Neural progenitor cell (in vitro differentiated cells): Measurements from ENCODE around the gene ADAMTS5. TPM values are rescaled to one million over a fixed set of nuclear protein-coding genes. Genes with fewer than 3 reads are reported as not detected.

Source experiments
- DNase-seq: peaks from one replicate; pipeline ENCODE4 v3.0.0-alpha.2; 2016; ENCODE audit warnings: low spot score
- H2AFZ ChIP-seq: fragments of 200-600 bp; sonication (generic); replicated peaks from 2 replicates; pipeline ENCODE4 v1.6.1; 2016; ENCODE audit warnings: antibody characterized with exemption
- H3F3A ChIP-seq: fragments of 200-600 bp; sonication (generic); 2 replicates; pipeline ENCODE4 v1.6.1; 2016; ENCODE audit warnings: antibody characterized with exemption, low read depth
- H3K27ac ChIP-seq: fragments of 200-600 bp; sonication (generic); 2 replicates; pipeline ENCODE4 v1.5.1; 2016; ENCODE audit warnings: mild to moderate bottlenecking
- H3K27me3 ChIP-seq: fragments of 200-600 bp; sonication (generic); 2 replicates; pipeline ENCODE4 v1.6.1; 2016; ENCODE audit warnings: mild to moderate bottlenecking, moderate library complexity
- H3K36me3 ChIP-seq: fragments of 200-600 bp; sonication (generic); 2 replicates; pipeline ENCODE4 v1.5.1; 2016
- H3K4me1 ChIP-seq: fragments of 200-600 bp; sonication (generic); 2 replicates; pipeline ENCODE4 v1.6.1; 2016; ENCODE audit warnings: mixed run types
- H3K4me2 ChIP-seq: fragments of 200-600 bp; sonication (generic); 2 replicates; pipeline ENCODE4 v1.6.1; 2016
- H3K4me3 ChIP-seq: fragments of 200-600 bp; sonication (generic); 2 replicates; pipeline ENCODE4 v1.5.1; 2016
- H3K79me2 ChIP-seq: fragments of 200-600 bp; sonication (generic); 2 replicates; pipeline ENCODE4 v1.6.1; 2016; ENCODE audit warnings: low read depth
- H3K9ac ChIP-seq: fragments of 200-600 bp; sonication (generic); 2 replicates; pipeline ENCODE4 v1.6.1; 2016
- H3K9me3 ChIP-seq: fragments of 200-600 bp; sonication (generic); 2 replicates; pipeline ENCODE4 v1.5.1; 2016; ENCODE audit warnings: low read depth
- H4K20me1 ChIP-seq: fragments of 200-600 bp; sonication (generic); 2 replicates; pipeline ENCODE4 v1.6.1; 2016; ENCODE audit warnings: low read depth
- H3K27ac Mint-ChIP-seq: 3 replicates; pipeline ENCODE4 v1.8.0; 2021; ENCODE audit warnings: mixed read lengths
- H3K27me3 Mint-ChIP-seq: 2 replicates; pipeline ENCODE4 v1.8.0; 2022; ENCODE audit warnings: low read depth, mild to moderate bottlenecking, inconsistent platforms, moderate library complexity, mixed read lengths; ENCODE audit not compliant: insufficient read depth
- H3K36me3 Mint-ChIP-seq: 3 replicates; pipeline ENCODE4 v1.8.0; 2021; ENCODE audit warnings: mixed read lengths
- H3K4me1 Mint-ChIP-seq: 3 replicates; pipeline ENCODE4 v1.8.0; 2021; ENCODE audit warnings: mixed read lengths
- H3K4me3 Mint-ChIP-seq: 3 replicates; pipeline ENCODE4 v1.8.0; 2021; ENCODE audit warnings: mild to moderate bottlenecking, moderate library complexity, mixed read lengths
- H3K9me3 Mint-ChIP-seq: 3 replicates; pipeline ENCODE4 v1.8.0; 2020; ENCODE audit warnings: mixed read lengths
- EZH2 ChIP-seq: fragments of 200-600 bp; sonication (generic); IDR thresholded peaks from 2 replicates; pipeline ENCODE4 v1.6.1; 2017; ENCODE audit warnings: antibody characterized with exemption, mild to moderate bottlenecking, moderate library complexity
- EZH2phosphoT487 ChIP-seq: fragments of 200-600 bp; sonication (generic); IDR thresholded peaks from 2 replicates; pipeline ENCODE4 v1.6.1; 2017; ENCODE audit warnings: antibody characterized with exemption
- microRNA-seq: library from miRNA; unstranded; fragments of <30 nt; microRNA quantifications from one replicate; pipeline ENCODE4, GENCODE V29; 2016
- small RNA-seq: library from RNA; depleted of rRNA; stranded (forward); fragments of <200 nt; gene quantifications from one replicate; pipeline ENCODE3, GENCODE V24; 2015
- total RNA-seq: library from RNA; depleted of rRNA; stranded (reverse); fragments of >200 nt; gene quantifications from 2 replicates; pipeline ENCODE4 v1.2.3, GENCODE V29; 2015; ENCODE audit warnings: low replicate concordance
- TF ChIP-seq, protein P1 (sequence below): fragments of 200-600 bp; sonication (generic); IDR thresholded peaks from 2 replicates; pipeline ENCODE4 v1.5.1; 2017; ENCODE audit warnings: antibody characterized with exemption, mild to moderate bottlenecking

ADAMTS5 gene
- total RNA-seq, 1 donor from 2014 or later = not detected

DNA sequence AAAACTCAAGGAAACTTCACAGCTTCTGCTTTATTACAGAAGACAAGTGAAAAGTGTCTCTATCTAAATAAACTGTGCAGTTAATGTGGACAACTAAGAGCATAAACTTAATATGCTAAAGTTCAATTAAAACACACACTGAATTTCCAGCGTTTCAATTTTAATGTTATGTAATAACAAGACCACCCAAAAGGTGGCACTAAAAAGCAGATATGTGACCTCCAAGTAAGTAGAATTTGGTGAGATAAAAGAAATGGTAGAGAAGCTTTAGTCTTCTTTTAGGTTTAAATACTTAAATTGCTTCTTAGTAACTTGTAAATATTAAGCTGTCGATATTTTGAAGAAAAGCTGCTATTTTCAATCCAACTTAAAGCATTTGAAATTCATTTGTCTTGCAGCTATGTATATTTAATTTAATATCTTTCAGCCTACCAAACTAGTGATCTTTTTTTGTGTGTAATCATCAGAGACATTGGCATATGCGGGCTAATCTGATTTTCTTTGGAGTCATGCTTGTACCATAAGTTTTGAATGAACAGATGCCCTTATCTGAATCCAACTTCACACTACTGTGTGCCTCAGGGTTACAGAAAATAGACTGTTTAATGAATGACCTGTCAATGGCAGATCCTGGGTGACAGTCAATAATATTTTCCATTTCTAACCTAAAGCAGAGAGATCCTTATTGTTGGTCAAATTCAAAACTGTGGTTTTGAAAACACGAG is 85.2 kb downstream of the ADAMTS5 start:
- no peaks in the 10 kb centered on the region for H3K79me2 ChIP-seq
- Mint-ChIP-seq H3K4me3 (no peak overlapping the region), H3K27me3 (peaks cover 3% of the 10 kb centered on the region), H3K27ac (no peak overlapping the region), H3K4me1 (no peaks in the 10 kb centered on the region), H3K36me3 (no peaks in the 10 kb centered on the region), H3K9me3 (no peaks in the 10 kb centered on the region)
- DNase-seq = peak; percentile 17
- no peak overlapping the region for H3K4me2 ChIP-seq
- H2AFZ ChIP-seq = no peak overlapping the region
- H3K27ac ChIP-seq = no peak overlapping the region
- H3K9ac ChIP-seq = no peak overlapping the region
- no peaks in the 10 kb centered on the region for H3F3A ChIP-seq
- TF ChIP-seq EZH2phosphoT487 (no peak), EZH2 (no peak)
- TF ChIP-seq, protein P1, sequence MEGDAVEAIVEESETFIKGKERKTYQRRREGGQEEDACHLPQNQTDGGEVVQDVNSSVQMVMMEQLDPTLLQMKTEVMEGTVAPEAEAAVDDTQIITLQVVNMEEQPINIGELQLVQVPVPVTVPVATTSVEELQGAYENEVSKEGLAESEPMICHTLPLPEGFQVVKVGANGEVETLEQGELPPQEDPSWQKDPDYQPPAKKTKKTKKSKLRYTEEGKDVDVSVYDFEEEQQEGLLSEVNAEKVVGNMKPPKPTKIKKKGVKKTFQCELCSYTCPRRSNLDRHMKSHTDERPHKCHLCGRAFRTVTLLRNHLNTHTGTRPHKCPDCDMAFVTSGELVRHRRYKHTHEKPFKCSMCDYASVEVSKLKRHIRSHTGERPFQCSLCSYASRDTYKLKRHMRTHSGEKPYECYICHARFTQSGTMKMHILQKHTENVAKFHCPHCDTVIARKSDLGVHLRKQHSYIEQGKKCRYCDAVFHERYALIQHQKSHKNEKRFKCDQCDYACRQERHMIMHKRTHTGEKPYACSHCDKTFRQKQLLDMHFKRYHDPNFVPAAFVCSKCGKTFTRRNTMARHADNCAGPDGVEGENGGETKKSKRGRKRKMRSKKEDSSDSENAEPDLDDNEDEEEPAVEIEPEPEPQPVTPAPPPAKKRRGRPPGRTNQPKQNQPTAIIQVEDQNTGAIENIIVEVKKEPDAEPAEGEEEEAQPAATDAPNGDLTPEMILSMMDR = peak; percentile 49
- H3K36me3 ChIP-seq = no peaks in the 10 kb centered on the region
- no peaks in the 10 kb centered on the region for H3K27me3 ChIP-seq
- H4K20me1 ChIP-seq = no peaks in the 10 kb centered on the region
- no peak overlapping the region for H3K4me3 ChIP-seq
- no peaks in the 10 kb centered on the region for H3K9me3 ChIP-seq
- no peaks in the 10 kb centered on the region for H3K4me1 ChIP-seq

DNA sequence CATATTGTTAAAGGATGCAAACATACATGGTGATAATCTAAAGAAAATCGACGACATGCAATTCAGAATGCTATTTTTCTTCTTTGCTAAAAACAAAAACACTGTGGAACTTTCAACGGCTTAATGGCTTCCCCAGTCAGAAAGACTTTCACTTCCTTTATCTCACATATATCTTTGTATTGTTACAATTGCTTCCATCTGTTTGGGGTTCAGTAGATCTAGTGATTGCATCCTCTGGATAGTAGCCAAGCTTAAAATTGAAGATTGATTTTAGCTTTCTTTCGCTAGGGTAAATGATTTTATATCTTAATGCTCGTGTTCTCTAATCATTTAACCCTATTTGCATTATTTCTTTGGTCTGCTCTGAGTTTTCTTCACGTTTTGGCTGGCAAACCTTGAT is 89.9 kb downstream of the ADAMTS5 start:
- Histone ChIP-seq H3K36me3 (no peaks in the 10 kb centered on the region), H2AFZ (no peak overlapping the region), H3K4me3 (no peak overlapping the region), H3K27me3 (no peaks in the 10 kb centered on the region), H4K20me1 (no peaks in the 10 kb centered on the region), H3F3A (no peaks in the 10 kb centered on the region), H3K9ac (no peak overlapping the region), H3K4me2 (no peak overlapping the region), H3K27ac (no peak overlapping the region), H3K9me3 (no peaks in the 10 kb centered on the region), H3K79me2 (no peaks in the 10 kb centered on the region), H3K4me1 (no peaks in the 10 kb centered on the region)
- H3K9me3 Mint-ChIP-seq = no peaks in the 10 kb centered on the region
- peaks cover 3% of the 10 kb centered on the region for H3K27me3 Mint-ChIP-seq
- H3K4me1 Mint-ChIP-seq = no peaks in the 10 kb centered on the region
- no peak for TF ChIP-seq EZH2
- TF ChIP-seq, protein P1 = no peak
- no peak for TF ChIP-seq EZH2phosphoT487
- DNase-seq = no peak
- H3K27ac Mint-ChIP-seq = no peak overlapping the region
- H3K36me3 Mint-ChIP-seq = no peaks in the 10 kb centered on the region
- H3K4me3 Mint-ChIP-seq = no peak overlapping the region

GRCh38 chr21:26874347-26874746 is 92.5 kb downstream of the ADAMTS5 start:
- Histone ChIP-seq H3K27ac (no peak overlapping the region), H3K9me3 (no peaks in the 10 kb centered on the region), H3K4me3 (no peak overlapping the region), H3K79me2 (no peaks in the 10 kb centered on the region), H2AFZ (no peak overlapping the region), H3K4me1 (no peaks in the 10 kb centered on the region), H3K9ac (no peak overlapping the region), H4K20me1 (no peaks in the 10 kb centered on the region), H3K27me3 (no peaks in the 10 kb centered on the region), H3F3A (no peaks in the 10 kb centered on the region), H3K36me3 (no peaks in the 10 kb centered on the region), H3K4me2 (no peak overlapping the region)
- H3K36me3 Mint-ChIP-seq = no peaks in the 10 kb centered on the region
- no peaks in the 10 kb centered on the region for H3K4me1 Mint-ChIP-seq
- TF ChIP-seq EZH2phosphoT487 (no peak), EZH2 (no peak)
- TF ChIP-seq, protein P1 = no peak
- no peaks in the 10 kb centered on the region for H3K27me3 Mint-ChIP-seq
- no peak overlapping the region for H3K27ac Mint-ChIP-seq
- H3K4me3 Mint-ChIP-seq = no peak overlapping the region
- H3K9me3 Mint-ChIP-seq = no peaks in the 10 kb centered on the region
- no peak for DNase-seq

Small RNAs within 50 kb of the gene (microRNA-seq; reads per million reads assigned to microRNA genes)
- not detected for gene MIR4759

Small RNAs within 50 kb of the gene (small RNA-seq; reads per million reads assigned to genes)
- gene MIR4759 = not detected

Other genes starting within 250 kb of the ADAMTS5 start
- gene ADAMTS1, start 121.7 kb downstream of the ADAMTS5 start, total RNA-seq = 6.7 and 7.5 TPM in 2 replicates